T-cell (primary cell): ENCODE results near the gene CLCN4. TPM values are rescaled to one million over a fixed set of nuclear protein-coding genes. Genes with fewer than 3 reads are reported as not detected.

Source experiments
- ATAC-seq, 4 experiments: fragments of 200-7000 bp in 3 of 4; fragments of 150-1000 bp in 1 of 4; cut with Tn5 transposase; replicated peaks in 1 of 4; 1 replicate in 3 of 4; 2 replicates in 1 of 4; pipeline ENCODE4 v1.10.0; 2021; ENCODE audit warnings: moderate library complexity in 3 of 4, mild to moderate bottlenecking in 2 of 4, moderate number of reproducible peaks in 1 of 4
- CTCF ChIA-PET, 2 donors: fragments of 300-600 bp; sonication (Branson Sonifier 250); formaldehyde crosslinking; loops; one replicate each; lab custom pipeline; 2022; ENCODE audit warnings: antibody characterized with exemption in 2 of 2; lab: Charles Lee
- POLR2A ChIA-PET, 2 donors: fragments of 300-600 bp; sonication (Branson Sonifier 250); formaldehyde crosslinking; loops; one replicate each; lab custom pipeline; 2022; ENCODE audit warnings: antibody characterized with exemption in 2 of 2; lab: Charles Lee
- DNase-seq, 35 experiments: peaks; one replicate each; pipeline versions ENCODE4 v3.0.0 to v3.0.0-alpha.2; 2013 to 2023
- H3K27ac ChIP-seq: one replicate; pipeline ENCODE4 v1.5.1; 2013; ENCODE audit warnings: low read length
- H3K27me3 ChIP-seq, 2 experiments: replicated peaks in 1 of 2; 1 replicate in 1 of 2; 2 replicates in 1 of 2; pipeline versions ENCODE4 v1.6.1 to v1.7.0; 2013; ENCODE audit warnings: low read length in 1 of 2, mixed read lengths in 1 of 2; ENCODE audit not compliant: control insufficient read depth in 2 of 2, insufficient read depth in 2 of 2; ENCODE audit errors: extremely low read depth in 1 of 2
- H3K36me3 ChIP-seq, 2 donors: 1 replicate in 1 of 2; 2 replicates in 1 of 2; pipeline versions ENCODE4 v1.6.1 to v1.7.0; 2013; ENCODE audit warnings: low read length in 1 of 2; ENCODE audit not compliant: control insufficient read depth in 2 of 2, insufficient read depth in 1 of 2; ENCODE audit errors: extremely low read depth in 1 of 2
- H3K4me1 ChIP-seq, 2 experiments: 1 replicate in 1 of 2; 2 replicates in 1 of 2; pipeline versions ENCODE4 v1.6.1 to v1.7.0; 2013; ENCODE audit warnings: low read length in 2 of 2, mixed read lengths in 1 of 2; ENCODE audit not compliant: insufficient read depth in 2 of 2, control insufficient read depth in 1 of 2; ENCODE audit errors: extremely low read depth in 1 of 2
- H3K4me3 ChIP-seq, 2 donors: 1 replicate in 1 of 2; 2 replicates in 1 of 2; pipeline versions ENCODE4 v1.5.1 to v1.7.0; 2013; ENCODE audit warnings: mild to moderate bottlenecking in 2 of 2, low read length in 1 of 2, moderate library complexity in 1 of 2; ENCODE audit not compliant: control insufficient read depth in 1 of 2; ENCODE audit errors: extremely low read depth in 1 of 2
- H3K9me3 ChIP-seq: 2 replicates; pipeline ENCODE4 v1.7.0; 2013
- H3K27ac Mint-ChIP-seq, 2 donors: one replicate each; pipeline ENCODE4 v1.8.0; 2020 to 2021; ENCODE audit warnings: mild to moderate bottlenecking in 2 of 2, mixed read lengths in 2 of 2
- H3K27me3 Mint-ChIP-seq, 2 donors: one replicate each; pipeline ENCODE4 v1.8.0; 2021 to 2022; ENCODE audit warnings: mixed read lengths in 2 of 2
- H3K36me3 Mint-ChIP-seq: one replicate; pipeline ENCODE4 v1.8.0; 2021; ENCODE audit warnings: mixed read lengths
- H3K4me1 Mint-ChIP-seq, 3 donors: one replicate each; pipeline ENCODE4 v1.8.0; 2020 to 2022; ENCODE audit warnings: mixed read lengths in 3 of 3, mild to moderate bottlenecking in 1 of 3
- H3K4me3 Mint-ChIP-seq, 3 donors: one replicate each; pipeline ENCODE4 v1.8.0; 2020 to 2022; ENCODE audit warnings: mild to moderate bottlenecking in 3 of 3, mixed read lengths in 3 of 3, moderate library complexity in 3 of 3
- H3K9me3 Mint-ChIP-seq, 3 donors: one replicate each; pipeline ENCODE4 v1.8.0; 2020 to 2022; ENCODE audit warnings: mixed read lengths in 3 of 3
- WGBS: methylation state at CpG from one replicate; pipeline ENCODE4 v1.1.5; 2013; ENCODE audit warnings: missing lambda C conversion rate; ENCODE audit not compliant: insufficient coverage; 5-methylcytosine and 5-hydroxymethylcytosine counted together
- total RNA-seq, 35 experiments: library from RNA in 6 of 35; stranded (reverse) in 6 of 35; fragments of 120-200 nt in 1 of 35; gene quantifications; one replicate each; pipeline versions ENCODE4 v1.2.1 to v1.2.4 and lab custom pipeline; 2013 to 2026

Gene CLCN4
- total RNA-seq, 5 donors from 2014 or later (not counting 1 experiment from before 2014, with no cell fraction given), result 0.23 to 0.43 (median 0.25) TPM

DNA sequence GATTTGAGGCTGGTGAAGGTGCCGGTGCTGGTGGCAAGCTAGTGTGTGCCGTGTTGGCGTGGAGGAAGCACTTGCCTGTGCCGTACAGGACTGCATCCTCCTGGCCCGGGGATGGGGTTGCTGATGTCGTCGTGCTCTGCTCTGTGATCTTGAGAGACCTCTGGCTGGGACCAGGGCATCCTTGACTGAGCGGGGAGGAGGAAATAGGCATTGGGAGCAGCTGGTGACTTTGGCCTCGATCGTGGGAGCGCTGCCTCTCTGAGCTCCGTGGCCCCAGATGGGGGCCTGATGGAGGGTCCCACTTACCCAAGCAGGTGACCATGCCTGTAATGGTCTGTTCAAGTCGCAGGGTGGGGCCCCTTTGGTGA is 31.5 kb upstream of the CLCN4 start:
- Mint-ChIP-seq H3K4me3 (no peak overlapping the region), H3K36me3 (peaks cover 25% of the 10 kb centered on the region), H3K27me3 (no peaks in the 10 kb centered on the region), H3K9me3 (no peaks in the 10 kb centered on the region), H3K4me1 (peaks cover 7 to 25% (median 19%) of the 10 kb centered on the region in 3 donors), H3K27ac (no peak overlapping the region)
- H3K9me3 ChIP-seq, result no peaks in the 10 kb centered on the region
- WGBS, result 97% methylated on average over 10 of the region's 13 CpGs
- ChIA-PET POLR2A (no interaction called here), CTCF (no interaction called here)
- H3K27ac ChIP-seq, result no peak overlapping the region
- DNase-seq (no peak), ATAC-seq (no peak)
- H3K27me3 ChIP-seq, result no peaks in the 10 kb centered on the region
- H3K36me3 ChIP-seq, result peaks cover 0 to 46% of the 10 kb centered on the region in 2 donors
- H3K4me1 ChIP-seq, result peaks cover 0 to 5% of the 10 kb centered on the region in 2 experiments
- no peak overlapping the region for H3K4me3 ChIP-seq

- Mint-ChIP-seq H3K4me3 (no peak overlapping the region), H3K27me3 (no peaks in the 10 kb centered on the region), H3K27ac (no peak overlapping the region), H3K36me3 (peaks cover 21% of the 10 kb centered on the region), H3K9me3 (no peaks in the 10 kb centered on the region), H3K4me1 (peaks cover 6 to 20% (median 12%) of the 10 kb centered on the region in 3 donors)
- peaks cover 0 to 49% of the 10 kb centered on the region in 2 donors for H3K36me3 ChIP-seq
- ATAC-seq, result no peak
- H3K27ac ChIP-seq, result no peak overlapping the region
- ChIA-PET POLR2A (no interaction called here), CTCF (no interaction called here)
- H3K9me3 ChIP-seq, result no peaks in the 10 kb centered on the region
- WGBS, result 96% methylated on average over 6 of the region's 23 CpGs
- peaks cover 0 to under 1% of the 10 kb centered on the region in 2 experiments for H3K4me1 ChIP-seq
- H3K4me3 ChIP-seq, result no peak overlapping the region
- H3K27me3 ChIP-seq, result no peaks in the 10 kb centered on the region
- DNase-seq, result no peak
These were observed 30.7 kb upstream of the CLCN4 start for GRCh38 chrX:10126044-10126443.

- ChIA-PET POLR2A (no interaction called here), CTCF (interaction anchor here in 1 of 2 donors (0.6 kb wide), 1 partner anchor 1379 kb away, joined by 3 read pairs; no protein-coding TSS in a partner anchor)
- DNase-seq, result no peak
- no peaks in the 10 kb centered on the region for H3K9me3 Mint-ChIP-seq
- H3K4me1 Mint-ChIP-seq, result peaks cover 2 to 19% (median 5%) of the 10 kb centered on the region in 3 donors
- no peaks in the 10 kb centered on the region for H3K27me3 Mint-ChIP-seq
- no peak overlapping the region for H3K4me3 Mint-ChIP-seq
- ATAC-seq, result no peak
- 93% methylated on average over 5 of the region's 10 CpGs for WGBS
- no peak overlapping the region for H3K27ac Mint-ChIP-seq
- Histone ChIP-seq H3K4me1 (no peaks in the 10 kb centered on the region), H3K9me3 (no peaks in the 10 kb centered on the region), H3K4me3 (no peak overlapping the region), H3K27ac (no peak overlapping the region), H3K36me3 (peaks cover 0 to 49% of the 10 kb centered on the region in 2 donors), H3K27me3 (no peaks in the 10 kb centered on the region)
- peaks cover 23% of the 10 kb centered on the region for H3K36me3 Mint-ChIP-seq
These were observed 29.9 kb upstream of the CLCN4 start for GRCh38 chrX:10126834-10127233.

- H3K4me1 Mint-ChIP-seq, result peaks cover 0 to 12% (median 0%) of the 10 kb centered on the region in 3 donors
- no peaks in the 10 kb centered on the region for H3K4me1 ChIP-seq
- POLR2A ChIA-PET, result no interaction called here
- H3K27ac Mint-ChIP-seq, result no peak overlapping the region
- H3K9me3 Mint-ChIP-seq, result no peaks in the 10 kb centered on the region
- no peak overlapping the region for H3K4me3 Mint-ChIP-seq
- H3K4me3 ChIP-seq, result no peak overlapping the region
- no peaks in the 10 kb centered on the region for H3K27me3 Mint-ChIP-seq
- H3K27me3 ChIP-seq, result no peaks in the 10 kb centered on the region
- no peak overlapping the region for H3K27ac ChIP-seq
- peaks cover 0 to 49% of the 10 kb centered on the region in 2 donors for H3K36me3 ChIP-seq
- H3K36me3 Mint-ChIP-seq, result peaks cover 28% of the 10 kb centered on the region
- 99% methylated on average over 12 of the region's 17 CpGs for WGBS
- CTCF ChIA-PET, result no interaction called here
- DNase-seq (no peak), ATAC-seq (no peak)
- no peaks in the 10 kb centered on the region for H3K9me3 ChIP-seq
These were observed 28.4 kb upstream of the CLCN4 start for GRCh38 chrX:10128386-10128785.

GRCh38 chrX:10129229-10129628 is 27.5 kb upstream of the CLCN4 start:
- POLR2A ChIA-PET, result no interaction called here
- ATAC-seq (no peak), DNase-seq (no peak)
- Histone ChIP-seq H3K4me3 (no peak overlapping the region), H3K27ac (no peak overlapping the region), H3K9me3 (no peaks in the 10 kb centered on the region), H3K27me3 (no peaks in the 10 kb centered on the region), H3K36me3 (peaks cover 0 to 53% of the 10 kb centered on the region in 2 donors), H3K4me1 (no peaks in the 10 kb centered on the region)
- no peak overlapping the region for H3K4me3 Mint-ChIP-seq
- H3K9me3 Mint-ChIP-seq, result no peaks in the 10 kb centered on the region
- H3K4me1 Mint-ChIP-seq, result peaks cover 0 to 12% (median 0%) of the 10 kb centered on the region in 3 donors
- H3K27me3 Mint-ChIP-seq, result no peaks in the 10 kb centered on the region
- no peak overlapping the region for H3K27ac Mint-ChIP-seq
- WGBS, result 100% methylated on average over 7 of the region's 12 CpGs
- CTCF ChIA-PET, result no interaction called here
- H3K36me3 Mint-ChIP-seq, result peaks cover 32% of the 10 kb centered on the region

DNA sequence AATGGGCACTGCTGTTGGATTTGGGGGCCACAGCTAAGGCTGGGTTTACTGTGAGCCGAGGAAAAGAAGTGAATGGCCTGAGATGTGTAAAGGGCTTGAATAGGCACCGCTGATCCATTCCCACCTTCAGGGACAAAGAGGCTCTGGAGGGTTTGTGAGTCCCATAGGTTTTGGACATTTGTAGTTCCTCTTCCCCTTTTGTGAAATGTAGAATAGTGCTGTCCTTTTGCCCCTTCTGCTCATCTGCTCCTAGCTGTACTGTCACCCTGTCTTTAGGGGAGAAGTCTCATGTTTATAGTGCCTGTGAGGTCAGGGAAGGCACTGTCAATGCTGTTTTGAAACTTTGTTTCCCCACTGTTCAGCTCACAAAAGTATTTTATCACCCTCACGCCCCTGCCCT is 26.4 kb upstream of the CLCN4 start:
- no peak for ATAC-seq
- H3K9me3 ChIP-seq, result no peaks in the 10 kb centered on the region
- no peak overlapping the region for H3K27ac Mint-ChIP-seq
- 92% methylated on average over 2 of the region's 3 CpGs for WGBS
- H3K4me3 ChIP-seq, result no peak overlapping the region
- H3K27ac ChIP-seq, result no peak overlapping the region
- H3K4me1 Mint-ChIP-seq, result peaks cover 0 to 7% (median 0%) of the 10 kb centered on the region in 3 donors
- no peaks in the 10 kb centered on the region for H3K9me3 Mint-ChIP-seq
- H3K36me3 Mint-ChIP-seq, result peaks cover 35% of the 10 kb centered on the region
- ChIA-PET CTCF (no interaction called here), POLR2A (no interaction called here)
- no peaks in the 10 kb centered on the region for H3K27me3 Mint-ChIP-seq
- no peaks in the 10 kb centered on the region for H3K4me1 ChIP-seq
- no peak overlapping the region for H3K4me3 Mint-ChIP-seq
- H3K36me3 ChIP-seq, result peaks cover 0 to 54% of the 10 kb centered on the region in 2 donors
- H3K27me3 ChIP-seq, result no peaks in the 10 kb centered on the region
- DNase-seq, result no peak
